Upper lobe of right lung (tissue), 1 donor: ENCODE measurements around the gene CHSY1. TPM values are rescaled to one million over a fixed set of nuclear protein-coding genes. Genes with fewer than 3 reads are reported as not detected.

Experiments used
- ATAC-seq: fragments of 200-7000 bp; cut with Tn5 transposase; one replicate; pipeline ENCODE4 v1.9.1; 2020; ENCODE audit warnings: mild to moderate bottlenecking, moderate library complexity
- DNase-seq: peaks from one replicate; pipeline ENCODE4 v3.0.0-alpha.2; 2020
- H3K27ac ChIP-seq: fragments of 200-600 bp; one replicate; pipeline ENCODE4 v1.8.0; 2022
- H3K27me3 ChIP-seq: fragments of 200-600 bp; one replicate; pipeline ENCODE4 v1.8.0; 2022; ENCODE audit warnings: mild to moderate bottlenecking
- H3K36me3 ChIP-seq: fragments of 200-600 bp; one replicate; pipeline ENCODE4 v1.8.0; 2022
- H3K4me1 ChIP-seq: fragments of 200-600 bp; one replicate; pipeline ENCODE4 v1.8.0; 2022
- H3K4me3 ChIP-seq: fragments of 200-600 bp; one replicate; pipeline ENCODE4 v1.8.0; 2022; ENCODE audit warnings: mild to moderate bottlenecking
- H3K9me3 ChIP-seq: fragments of 200-600 bp; one replicate; pipeline ENCODE4 v1.8.0; 2022
- CTCF ChIP-seq: fragments of 200-600 bp; IDR thresholded peaks from one replicate; pipeline ENCODE4 v1.8.0; 2022; ENCODE audit warnings: antibody characterized with exemption
- intact Hi-C: fragments of 100-400 bp; cut with DNase I; formaldehyde crosslinking; loops from one replicate; pipeline ENCODE4 v1.11.0; 2022
- total RNA-seq: library from RNA; stranded (reverse); fragmentation: NEBNext Ultra II Directional; extraction: Animal tissue kit (Norgen Biotek cat#: 25700); gene quantifications from one replicate; pipeline ENCODE4 v1.2.1, GENCODE V29; 2021
- donor health status: DM: no; HTN: yes; CAD: no; lungs with severe emphysema.

CHSY1 gene
- total RNA-seq, 1 donor from 2014 or later, result 40.6 TPM

DNA sequence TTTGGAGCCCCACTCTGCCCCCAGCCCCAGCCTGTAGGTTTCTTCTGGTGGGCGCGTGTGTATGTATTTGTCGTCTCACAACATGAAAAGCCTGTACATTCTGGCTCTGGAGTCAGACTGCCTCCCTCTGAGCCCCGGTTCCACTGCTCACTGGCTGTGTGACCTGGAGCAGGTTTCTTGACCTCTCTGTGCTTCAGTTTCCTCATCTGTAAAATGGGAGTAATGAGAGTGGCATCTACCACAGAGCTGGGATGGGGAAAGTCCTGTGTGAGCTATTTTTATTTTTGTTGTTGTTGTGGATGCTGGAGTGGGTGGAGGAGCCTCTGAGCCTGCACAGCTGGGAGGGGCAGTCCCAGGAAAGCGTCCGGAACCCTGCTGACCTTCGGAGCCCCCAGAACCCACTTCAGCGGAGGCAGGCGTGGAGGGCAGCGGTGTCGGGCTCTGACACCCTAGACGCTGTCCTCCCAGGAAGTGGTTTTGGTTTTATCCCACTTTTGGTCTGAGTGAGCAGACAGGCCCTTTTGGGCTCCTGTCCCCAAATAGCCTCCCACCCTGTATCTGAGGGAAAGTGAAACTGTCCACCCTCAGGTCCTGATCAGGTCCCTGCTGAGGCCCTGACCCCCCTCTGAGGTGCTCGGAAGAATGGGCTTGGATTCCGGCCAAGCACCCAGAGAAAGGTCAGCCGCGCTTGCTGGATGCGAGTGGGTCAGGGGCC, 103.5 kb downstream of the CHSY1 start:
- ATAC-seq, result no peak
- H3K4me3 ChIP-seq, result no peak overlapping the region
- no peaks in the 10 kb centered on the region for H3K27me3 ChIP-seq
- H3K9me3 ChIP-seq, result no peaks in the 10 kb centered on the region
- no peak for TF ChIP-seq CTCF
- no peaks in the 10 kb centered on the region for H3K4me1 ChIP-seq
- intact Hi-C loops, result no loop called here
- H3K36me3 ChIP-seq, result no peaks in the 10 kb centered on the region
- DNase-seq, result no peak
- H3K27ac ChIP-seq, result no peak overlapping the region

DNA sequence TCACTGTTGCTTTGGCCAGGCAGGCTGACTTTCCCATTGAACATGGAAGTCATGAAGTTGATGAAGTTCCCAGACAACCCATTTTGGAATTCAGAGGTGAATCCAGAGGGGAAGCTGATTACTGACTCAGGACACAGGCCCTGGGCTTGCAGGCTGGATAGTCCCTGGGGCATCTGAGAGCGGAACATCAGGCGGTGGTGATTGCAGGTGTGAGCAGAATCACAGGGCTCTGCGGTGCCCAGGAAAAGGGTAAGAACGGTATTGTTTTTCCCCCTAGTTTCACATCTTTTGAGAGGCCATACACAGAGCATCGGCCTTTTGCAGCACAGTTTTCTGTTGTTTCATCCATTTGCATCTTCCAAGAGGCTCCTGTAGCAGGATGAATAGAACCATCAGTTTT, 104.7 kb downstream of the CHSY1 start:
- DNase-seq, result no peak

GRCh38 chr15:101146118-101146702, 105.6 kb downstream of the CHSY1 start:
- intact Hi-C loops, result no loop called here
- no peak for TF ChIP-seq CTCF
- H3K4me3 ChIP-seq, result no peak overlapping the region
- H3K36me3 ChIP-seq, result no peaks in the 10 kb centered on the region
- ATAC-seq (no peak), DNase-seq (no peak)
- no peaks in the 10 kb centered on the region for H3K4me1 ChIP-seq
- H3K9me3 ChIP-seq, result no peaks in the 10 kb centered on the region
- H3K27ac ChIP-seq, result no peak overlapping the region
- H3K27me3 ChIP-seq, result no peaks in the 10 kb centered on the region

More for the DNA sequence above, 104.7 kb downstream of the CHSY1 start:
- no peaks in the 10 kb centered on the region for H3K27me3 ChIP-seq
- H3K36me3 ChIP-seq, result no peaks in the 10 kb centered on the region
- no peaks in the 10 kb centered on the region for H3K4me1 ChIP-seq
- ATAC-seq, result no peak
- no peaks in the 10 kb centered on the region for H3K9me3 ChIP-seq
- no peak overlapping the region for H3K4me3 ChIP-seq
- no peak overlapping the region for H3K27ac ChIP-seq
- intact Hi-C loops, result no loop called here
- no peak for TF ChIP-seq CTCF

- DNase-seq (no peak), ATAC-seq (no peak)
- no peaks in the 10 kb centered on the region for H3K27me3 ChIP-seq
These were observed 106.5 kb downstream of the CHSY1 start for GRCh38 chr15:101145362-101145761.

GRCh38 chr15:101143321-101143720, 108.5 kb downstream of the CHSY1 start:
- no peak for TF ChIP-seq CTCF
- Histone ChIP-seq H3K27me3 (no peaks in the 10 kb centered on the region), H3K4me3 (no peak overlapping the region), H3K9me3 (no peaks in the 10 kb centered on the region), H3K27ac (no peak overlapping the region), H3K4me1 (no peaks in the 10 kb centered on the region), H3K36me3 (no peaks in the 10 kb centered on the region)
- ATAC-seq, result no peak
- intact Hi-C loops, result no loop called here
- no peak for DNase-seq

More at GRCh38 chr15:101145362-101145761, 106.5 kb downstream of the CHSY1 start:
- Histone ChIP-seq H3K4me1 (no peaks in the 10 kb centered on the region), H3K9me3 (no peaks in the 10 kb centered on the region), H3K27ac (no peak overlapping the region), H3K36me3 (no peaks in the 10 kb centered on the region), H3K4me3 (no peak overlapping the region)
- TF ChIP-seq CTCF, result no peak
- intact Hi-C loops, result no loop called here
